Activated CD4-positive, alpha-beta T cell treated with anti-CD3 and anti-CD28 coated beads, Interleukin-2, amount 10 ng/mL, durations not matched to agents 7 days and 5 days (primary cell): ENCODE data around the gene EIF4EBP3. TPM values are rescaled to one million over a fixed set of nuclear protein-coding genes. Genes with fewer than 3 reads are reported as not detected.
A peak's percentile ranks its signal among the peaks of the same experiment; 100 is the strongest.
"Not testable (repeated sequence)": the region's sequence is repeated elsewhere in the genome, so short reads cannot be mapped to it uniquely, and the experiment has no call there.

Experiments used
- CTCF ChIA-PET: fragments of 350-600 bp; sonication (Branson Sonifier 250); formaldehyde crosslinking; loops from one replicate; lab custom pipeline; 2021; ENCODE audit warnings: antibody characterized with exemption; lab: Charles Lee
- POLR2A ChIA-PET: fragments of 350-600 bp; sonication (Branson Sonifier 250); formaldehyde crosslinking; loops from one replicate; lab custom pipeline; 2021; ENCODE audit warnings: antibody characterized with exemption; lab: Charles Lee
- DNase-seq: peaks from one replicate; pipeline ENCODE4 v3.0.0-alpha.2; 2020
- H3K27ac Mint-ChIP-seq: one replicate; pipeline ENCODE4 v1.8.0; 2021; ENCODE audit warnings: mild to moderate bottlenecking, moderate library complexity, mixed read lengths
- H3K27me3 Mint-ChIP-seq: one replicate; pipeline ENCODE4 v1.8.0; 2021; ENCODE audit warnings: mixed read lengths
- H3K36me3 Mint-ChIP-seq: one replicate; pipeline ENCODE4 v1.8.0; 2021; ENCODE audit warnings: low read depth, mixed read lengths
- H3K4me1 Mint-ChIP-seq: one replicate; pipeline ENCODE4 v1.8.0; 2021; ENCODE audit warnings: mixed read lengths
- H3K4me3 Mint-ChIP-seq: one replicate; pipeline ENCODE4 v1.8.0; 2021; ENCODE audit warnings: mild to moderate bottlenecking, moderate library complexity, mixed read lengths
- H3K9me3 Mint-ChIP-seq: one replicate; pipeline ENCODE4 v1.8.0; 2021; ENCODE audit warnings: mixed read lengths
- microRNA-seq: library from miRNA; unstranded; fragments of <30 nt; microRNA quantifications from one replicate; pipeline ENCODE4 v1.2.0, GENCODE V29; 2021; ENCODE audit warnings: borderline microRNAs expressed, borderline replicate concordance
- total RNA-seq, 2 experiments: library from RNA; stranded (reverse); gene quantifications; one replicate each; pipeline ENCODE4 v1.2.3, GENCODE V29; 2021

The EIF4EBP3 gene
- total RNA-seq, 2 experiments from 2014 or later: 9.5 to 9.7 TPM

GRCh38 chr5:140591747-140592372 is 44.4 kb downstream of the EIF4EBP3 start:
- Mint-ChIP-seq H3K36me3 (no peaks in the 10 kb centered on the region), H3K27ac (no peak overlapping the region), H3K27me3 (peaks cover 2% of the 10 kb centered on the region), H3K4me3 (no peak overlapping the region), H3K4me1 (peaks cover 5% of the 10 kb centered on the region), H3K9me3 (no peaks in the 10 kb centered on the region)
- ChIA-PET POLR2A (no interaction called here), CTCF (no interaction called here)
- DNase-seq: no peak

- DNase-seq, POLR2A ChIA-PET, H3K9me3 Mint-ChIP-seq, H3K36me3 Mint-ChIP-seq, H3K27me3 Mint-ChIP-seq, H3K4me1 Mint-ChIP-seq: not testable (repeated sequence)
- Mint-ChIP-seq H3K27ac (peak overlapping the region; percentile 54), H3K4me3 (peak overlapping the region; percentile 44)
- CTCF ChIA-PET: interaction anchor here (1.3 kb wide), 1 partner anchor 11 kb away, joined by 5 read pairs; no protein-coding TSS in a partner anchor
These were observed 45.6 kb downstream of the EIF4EBP3 start for GRCh38 chr5:140593070-140593469.

GRCh38 chr5:140594169-140594568 is 46.7 kb downstream of the EIF4EBP3 start:
- no peaks in the 10 kb centered on the region for H3K36me3 Mint-ChIP-seq
- H3K9me3 Mint-ChIP-seq: no peaks in the 10 kb centered on the region
- no peaks in the 10 kb centered on the region for H3K27me3 Mint-ChIP-seq
- POLR2A ChIA-PET: no interaction called here
- CTCF ChIA-PET: interaction anchor here (0.8 to 1.3 kb wide), 3 partner anchors 10 to 39 kb away, joined by 3 to 5 read pairs (median 3); partner anchors contain the start of gene CD14
- H3K4me1 Mint-ChIP-seq: peaks cover 5% of the 10 kb centered on the region
- no peak overlapping the region for H3K27ac Mint-ChIP-seq
- H3K4me3 Mint-ChIP-seq: no peak overlapping the region
- DNase-seq: no peak

GRCh38 chr5:140595538-140596300 is 48.3 kb downstream of the EIF4EBP3 start:
- Mint-ChIP-seq H3K4me3 (no peak overlapping the region), H3K27me3 (no peaks in the 10 kb centered on the region), H3K36me3 (no peaks in the 10 kb centered on the region), H3K9me3 (no peaks in the 10 kb centered on the region), H3K27ac (no peak overlapping the region), H3K4me1 (peaks cover 5% of the 10 kb centered on the region)
- CTCF ChIA-PET: interaction anchor here (1.0 kb wide), 1 partner anchor 14 kb away, joined by 4 read pairs; no protein-coding TSS in a partner anchor
- POLR2A ChIA-PET: no interaction called here
- DNase-seq: no peak

GRCh38 chr5:140596321-140596741 is 48.9 kb downstream of the EIF4EBP3 start:
- Mint-ChIP-seq H3K4me1 (peaks cover 5% of the 10 kb centered on the region), H3K27me3 (no peaks in the 10 kb centered on the region), H3K9me3 (no peaks in the 10 kb centered on the region), H3K4me3 (no peak overlapping the region), H3K27ac (no peak overlapping the region), H3K36me3 (no peaks in the 10 kb centered on the region)
- ChIA-PET POLR2A (no interaction called here), CTCF (no interaction called here)
- no peak for DNase-seq

GRCh38 chr5:140598836-140599235 is 51.4 kb downstream of the EIF4EBP3 start:
- DNase-seq: no peak
- Mint-ChIP-seq H3K36me3 (no peaks in the 10 kb centered on the region), H3K27ac (no peak overlapping the region), H3K27me3 (no peaks in the 10 kb centered on the region), H3K4me1 (no peaks in the 10 kb centered on the region), H3K4me3 (no peak overlapping the region), H3K9me3 (no peaks in the 10 kb centered on the region)
- ChIA-PET CTCF (interaction anchor here (0.5 kb wide), 1 partner anchor 919 kb away, joined by 4 read pairs; no protein-coding TSS in a partner anchor), POLR2A (no interaction called here)

Small RNAs within 50 kb of the gene (microRNA-seq; reads per million reads assigned to microRNA genes)
- gene MIR6831: not detected

Other genes with a start within 250 kb of the EIF4EBP3 start
- gene PFDN1, start 244.6 kb upstream of the EIF4EBP3 start, total RNA-seq: 10 to 100 TPM; 60.8 to 70.5 TPM
- gene HBEGF, start 201.1 kb upstream of the EIF4EBP3 start, total RNA-seq: 10 to 100 TPM; 13.7 to 15.4 TPM
- gene SLC4A9, start 187.5 kb upstream of the EIF4EBP3 start, total RNA-seq: under 1 TPM; 0.35 to 0.44 TPM
- 100 to 1,000 TPM; 118 TPM for gene ANKHD1, start 145.8 kb upstream of the EIF4EBP3 start, total RNA-seq
- 10 to 100 TPM; 32.4 to 38.0 TPM for gene SRA1, start 9.8 kb downstream of the EIF4EBP3 start, total RNA-seq
- gene APBB3, start 16.9 kb downstream of the EIF4EBP3 start, total RNA-seq: 10 to 100 TPM; 28.5 to 32.8 TPM
- gene SLC35A4, start 17.2 kb downstream of the EIF4EBP3 start, total RNA-seq: 10 to 100 TPM; 84.0 to 96.6 TPM
- gene CD14, start 85.5 kb downstream of the EIF4EBP3 start, total RNA-seq: under 1 TPM; 0.21 to 0.37 TPM
- gene TMCO6, start 91.8 kb downstream of the EIF4EBP3 start, total RNA-seq: 10 to 100 TPM; 33.5 to 38.8 TPM
- gene NDUFA2, start 100.0 kb downstream of the EIF4EBP3 start, total RNA-seq: 10 to 100 TPM; 76.3 to 79.9 TPM
- gene IK, start 100.2 kb downstream of the EIF4EBP3 start, total RNA-seq: 100 to 1,000 TPM; 121 to 161 TPM
- gene WDR55, start 117.2 kb downstream of the EIF4EBP3 start, total RNA-seq: 10 to 100 TPM; 33.7 to 37.1 TPM
- gene DND1, start 125.9 kb downstream of the EIF4EBP3 start, total RNA-seq: 1 to 10 TPM; 2.0 to 2.2 TPM
- gene HARS1, start 143.7 kb downstream of the EIF4EBP3 start, total RNA-seq: 10 to 100 TPM; 71.5 to 76.5 TPM
- 10 to 100 TPM; 32.7 to 34.2 TPM for gene HARS2, start 143.8 kb downstream of the EIF4EBP3 start, total RNA-seq
- 10 to 100 TPM; 52.4 to 61.3 TPM for gene ZMAT2, start 152.8 kb downstream of the EIF4EBP3 start, total RNA-seq
- gene PCDHA1, start 238.5 kb downstream of the EIF4EBP3 start, total RNA-seq: not detected
- not detected for gene PCDHA2, start 247.2 kb downstream of the EIF4EBP3 start, total RNA-seq